Natural killer cell (primary cell): Measurements from ENCODE around the gene FMO4. TPM values are rescaled to one million over a fixed set of nuclear protein-coding genes. Genes with fewer than 3 reads are reported as not detected.

Experiments used
- ATAC-seq, 3 donors: fragments of 150-1000 bp in 2 of 3; fragments of 200-7000 bp in 1 of 3; cut with Tn5 transposase; 1 replicate in 1 of 3; 2 replicates in 2 of 3; pipeline ENCODE4 v1.10.0; 2021; ENCODE audit warnings: mild to moderate bottlenecking in 2 of 3, moderate library complexity in 2 of 3
- DNase-seq, 2 donors: peaks; one replicate each; pipeline versions ENCODE4 v3.0.0 to v3.0.0-alpha.2; 2013 to 2021; ENCODE audit warnings: mixed read lengths in 1 of 2
- H3K27ac ChIP-seq: one replicate; pipeline ENCODE4 v1.5.1; 2013; ENCODE audit warnings: mild to moderate bottlenecking, low read length
- H3K27me3 ChIP-seq: one replicate; pipeline ENCODE4 v1.6.1; 2013; ENCODE audit warnings: low read length; ENCODE audit not compliant: control insufficient read depth, insufficient read depth
- H3K36me3 ChIP-seq: one replicate; pipeline ENCODE4 v1.6.1; 2013; ENCODE audit warnings: low read length; ENCODE audit not compliant: control insufficient read depth, insufficient read depth
- H3K4me1 ChIP-seq: one replicate; pipeline ENCODE4 v1.6.1; 2013; ENCODE audit warnings: low read length; ENCODE audit not compliant: control insufficient read depth, insufficient read depth
- H3K4me3 ChIP-seq: one replicate; pipeline ENCODE4 v1.5.1; 2013; ENCODE audit warnings: low read length
- H3K9me3 ChIP-seq: one replicate; pipeline ENCODE4 v1.6.1; 2013; ENCODE audit warnings: low read length; ENCODE audit not compliant: control insufficient read depth, insufficient read depth
- H3K27ac Mint-ChIP-seq, 2 donors: one replicate each; pipeline ENCODE4 v1.8.0; 2022; ENCODE audit warnings: mild to moderate bottlenecking in 2 of 2, mixed read lengths in 2 of 2, moderate library complexity in 1 of 2
- H3K27me3 Mint-ChIP-seq, 2 donors: one replicate each; pipeline ENCODE4 v1.8.0; 2022; ENCODE audit warnings: low read depth in 2 of 2, mixed read lengths in 2 of 2
- H3K36me3 Mint-ChIP-seq: one replicate; pipeline ENCODE4 v1.8.0; 2022; ENCODE audit warnings: mixed read lengths
- H3K4me1 Mint-ChIP-seq, 2 donors: one replicate each; pipeline ENCODE4 v1.8.0; 2022; ENCODE audit warnings: mixed read lengths in 2 of 2
- H3K4me3 Mint-ChIP-seq: one replicate; pipeline ENCODE4 v1.8.0; 2022; ENCODE audit warnings: mild to moderate bottlenecking, moderate library complexity, mixed read lengths
- H3K9me3 Mint-ChIP-seq, 2 donors: one replicate each; pipeline ENCODE4 v1.8.0; 2022; ENCODE audit warnings: mixed read lengths in 2 of 2
- WGBS: methylation state at CpG from one replicate; pipeline ENCODE4 v1.1.7; 2013; ENCODE audit warnings: missing lambda C conversion rate; ENCODE audit not compliant: insufficient coverage; 5-methylcytosine and 5-hydroxymethylcytosine counted together
- intact Hi-C: fragments of 100-400 bp; cut with micrococcal nuclease; formaldehyde crosslinking; loops from one replicate; pipeline ENCODE4 v1.14.2; 2022
- total RNA-seq, 4 donors: library from RNA; stranded (reverse); fragments of 120-200 nt in 1 of 4; gene quantifications; one replicate each; pipeline versions ENCODE4 v1.2.3 to v1.2.4, GENCODE V29; 2013 to 2022
- TF ChIP-seq, protein P1 (sequence below): fragments of 200-600 bp; IDR thresholded peaks from one replicate; pipeline ENCODE4 v1.8.0; 2022; ENCODE audit warnings: antibody characterized with exemption

The FMO4 gene
- total RNA-seq, 3 donors from 2014 or later (not counting 1 experiment from before 2014, with no cell fraction given), result 3.2 to 3.8 (median 3.6) TPM

DNA sequence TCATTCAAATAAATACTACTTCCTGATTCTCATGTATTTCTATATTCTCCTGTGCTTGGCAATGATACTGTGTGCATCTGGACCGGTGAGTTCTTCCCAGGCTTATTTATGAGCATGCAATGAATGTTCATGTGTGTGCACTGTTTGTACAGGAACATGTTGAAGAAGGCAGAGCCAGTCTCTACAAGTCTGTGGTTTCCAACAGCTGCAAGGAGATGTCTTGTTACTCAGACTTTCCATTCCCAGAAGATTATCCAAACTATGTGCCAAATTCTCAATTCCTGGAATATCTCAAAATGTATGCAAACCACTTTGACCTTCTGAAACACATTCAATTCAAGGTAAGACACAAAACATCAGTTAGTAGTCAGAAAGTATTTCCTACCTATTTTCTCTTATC lies 46.6 kb upstream of the FMO4 start:
- no peaks in the 10 kb centered on the region for H3K9me3 ChIP-seq
- H3K27ac Mint-ChIP-seq, result no peak overlapping the region
- intact Hi-C loops, result no loop called here
- H3K4me1 Mint-ChIP-seq, result no peaks in the 10 kb centered on the region
- 67% methylated on average over 1 of the region's 1 CpG for WGBS
- no peak for DNase-seq
- no peak overlapping the region for H3K4me3 ChIP-seq
- H3K4me1 ChIP-seq, result no peaks in the 10 kb centered on the region
- H3K9me3 Mint-ChIP-seq, result no peaks in the 10 kb centered on the region
- H3K27ac ChIP-seq, result no peak overlapping the region
- TF ChIP-seq, protein P1, sequence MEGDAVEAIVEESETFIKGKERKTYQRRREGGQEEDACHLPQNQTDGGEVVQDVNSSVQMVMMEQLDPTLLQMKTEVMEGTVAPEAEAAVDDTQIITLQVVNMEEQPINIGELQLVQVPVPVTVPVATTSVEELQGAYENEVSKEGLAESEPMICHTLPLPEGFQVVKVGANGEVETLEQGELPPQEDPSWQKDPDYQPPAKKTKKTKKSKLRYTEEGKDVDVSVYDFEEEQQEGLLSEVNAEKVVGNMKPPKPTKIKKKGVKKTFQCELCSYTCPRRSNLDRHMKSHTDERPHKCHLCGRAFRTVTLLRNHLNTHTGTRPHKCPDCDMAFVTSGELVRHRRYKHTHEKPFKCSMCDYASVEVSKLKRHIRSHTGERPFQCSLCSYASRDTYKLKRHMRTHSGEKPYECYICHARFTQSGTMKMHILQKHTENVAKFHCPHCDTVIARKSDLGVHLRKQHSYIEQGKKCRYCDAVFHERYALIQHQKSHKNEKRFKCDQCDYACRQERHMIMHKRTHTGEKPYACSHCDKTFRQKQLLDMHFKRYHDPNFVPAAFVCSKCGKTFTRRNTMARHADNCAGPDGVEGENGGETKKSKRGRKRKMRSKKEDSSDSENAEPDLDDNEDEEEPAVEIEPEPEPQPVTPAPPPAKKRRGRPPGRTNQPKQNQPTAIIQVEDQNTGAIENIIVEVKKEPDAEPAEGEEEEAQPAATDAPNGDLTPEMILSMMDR, result no peak
- H3K27me3 ChIP-seq, result no peaks in the 10 kb centered on the region
- H3K36me3 Mint-ChIP-seq, result no peaks in the 10 kb centered on the region
- no peak for ATAC-seq
- peaks cover 6 to 21% of the 10 kb centered on the region in 2 donors for H3K27me3 Mint-ChIP-seq
- no peaks in the 10 kb centered on the region for H3K36me3 ChIP-seq
- no peak overlapping the region for H3K4me3 Mint-ChIP-seq

- H3K27ac ChIP-seq, result no peak overlapping the region
- Mint-ChIP-seq H3K4me3 (no peak overlapping the region), H3K27me3 (peaks cover 6 to 31% of the 10 kb centered on the region in 2 donors), H3K4me1 (no peaks in the 10 kb centered on the region), H3K27ac (no peak overlapping the region), H3K36me3 (no peaks in the 10 kb centered on the region), H3K9me3 (peaks cover 0 to 2% of the 10 kb centered on the region in 2 donors)
- no peak overlapping the region for H3K4me3 ChIP-seq
- H3K4me1 ChIP-seq, result no peaks in the 10 kb centered on the region
- TF ChIP-seq, protein P1, result no peak
- 100% methylated on average over 2 of the region's 2 CpGs for WGBS
- intact Hi-C loops, result no loop called here
- no peak for ATAC-seq
- DNase-seq, result no peak
- no peaks in the 10 kb centered on the region for H3K9me3 ChIP-seq
- H3K27me3 ChIP-seq, result no peaks in the 10 kb centered on the region
- no peaks in the 10 kb centered on the region for H3K36me3 ChIP-seq
These were observed 43.2 kb upstream of the FMO4 start for GRCh38 chr1:171270806-171271205.

DNA sequence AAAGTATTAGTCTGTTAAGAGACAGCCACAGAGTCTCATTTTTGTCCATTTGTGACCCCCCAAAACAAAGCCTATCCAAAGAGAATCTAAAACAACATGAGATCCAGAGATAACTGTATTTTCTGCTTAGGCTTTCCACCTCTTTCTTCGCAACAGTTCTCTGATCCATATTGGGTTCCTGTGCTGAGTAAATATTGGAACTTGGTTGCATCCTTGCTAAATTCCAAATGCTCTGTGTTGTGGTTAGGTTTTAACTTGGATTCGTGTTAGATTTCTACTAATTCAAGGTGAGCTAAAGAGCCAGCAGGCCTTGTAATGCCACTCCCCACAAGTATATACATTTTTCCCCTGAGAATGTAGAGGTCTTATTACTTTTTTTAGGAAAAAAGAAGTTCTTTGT lies 36.4 kb upstream of the FMO4 start:
- TF ChIP-seq, protein P1, result no peak

GRCh38 chr1:171279234-171279633 lies 34.7 kb upstream of the FMO4 start:
- H3K27me3 Mint-ChIP-seq, result peaks cover 5 to 47% of the 10 kb centered on the region in 2 donors
- H3K4me3 Mint-ChIP-seq, result no peak overlapping the region
- no peaks in the 10 kb centered on the region for H3K4me1 Mint-ChIP-seq
- no peak overlapping the region for H3K27ac Mint-ChIP-seq
- intact Hi-C loops, result no loop called here
- H3K9me3 Mint-ChIP-seq, result no peaks in the 10 kb centered on the region
- DNase-seq (no peak), ATAC-seq (no peak)
- no peak overlapping the region for H3K4me3 ChIP-seq
- H3K36me3 ChIP-seq, result no peaks in the 10 kb centered on the region
- no peaks in the 10 kb centered on the region for H3K9me3 ChIP-seq
- peaks cover 2% of the 10 kb centered on the region for H3K27me3 ChIP-seq
- WGBS, result 35% methylated on average over 1 of the region's 2 CpGs
- H3K27ac ChIP-seq, result no peak overlapping the region
- TF ChIP-seq, protein P1, result no peak
- no peaks in the 10 kb centered on the region for H3K4me1 ChIP-seq
- H3K36me3 Mint-ChIP-seq, result no peaks in the 10 kb centered on the region

More for the DNA sequence above, 36.4 kb upstream of the FMO4 start:
- Mint-ChIP-seq H3K27ac (no peak overlapping the region), H3K36me3 (no peaks in the 10 kb centered on the region), H3K27me3 (peaks cover 5 to 38% of the 10 kb centered on the region in 2 donors), H3K4me1 (no peaks in the 10 kb centered on the region), H3K4me3 (no peak overlapping the region), H3K9me3 (peaks cover 0 to 2% of the 10 kb centered on the region in 2 donors)
- intact Hi-C loops, result no loop called here
- DNase-seq (no peak), ATAC-seq (no peak)
- WGBS, result 100% methylated on average over 1 of the region's 2 CpGs
- Histone ChIP-seq H3K9me3 (no peaks in the 10 kb centered on the region), H3K36me3 (no peaks in the 10 kb centered on the region), H3K4me3 (no peak overlapping the region), H3K4me1 (no peaks in the 10 kb centered on the region), H3K27me3 (no peaks in the 10 kb centered on the region), H3K27ac (no peak overlapping the region)
